Measurements from ENCODE around the gene LINGO3.

LINGO3 gene

DNA sequence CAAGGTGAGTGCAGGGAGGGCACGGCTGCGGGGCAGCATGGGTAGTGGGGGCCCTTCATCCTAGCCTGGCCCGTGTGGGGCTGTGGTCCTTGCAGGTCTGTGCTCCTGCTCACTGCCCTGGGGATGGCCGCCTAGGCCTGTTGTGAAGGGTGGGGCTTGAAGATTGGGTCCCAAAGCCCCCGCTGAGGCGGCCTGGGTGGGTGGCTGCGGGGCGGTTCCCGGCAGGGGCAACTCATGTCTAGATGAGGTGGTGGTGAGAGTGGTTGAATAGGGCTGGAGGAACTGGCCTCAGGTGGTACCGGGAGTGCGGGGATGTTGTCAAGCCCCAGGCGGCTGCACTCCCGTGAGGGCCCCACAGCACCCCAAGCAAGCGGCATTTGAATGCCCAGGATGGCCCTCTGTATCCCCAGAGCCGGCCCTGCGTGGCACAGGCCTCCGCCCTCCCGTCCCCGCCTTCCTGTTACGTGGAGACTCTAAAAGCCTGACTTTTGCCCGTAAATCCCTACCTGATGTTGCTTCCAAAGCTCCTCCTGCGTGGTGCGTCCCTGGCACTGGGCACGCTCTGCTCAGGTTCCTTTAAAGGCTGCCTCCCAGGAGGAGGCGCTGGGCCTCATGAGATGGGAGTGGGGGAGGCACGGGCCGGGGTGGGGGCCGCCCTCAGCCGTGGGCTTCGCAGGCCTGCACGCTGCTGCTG lies 35.5 kb upstream of the LINGO3 start:
- Mint-ChIP-seq H3K27me3 (no peaks in the 10 kb centered on the region), H3K36me3 (no peaks in the 10 kb centered on the region), H3K4me3 (no peak overlapping the region), H3K27ac (no peak overlapping the region), H3K9me3 (ENCODE audit: low read depth) (no peaks in the 10 kb centered on the region), H3K4me1 (ENCODE audit: low read depth) (no peaks in the 10 kb centered on the region)

DNA sequence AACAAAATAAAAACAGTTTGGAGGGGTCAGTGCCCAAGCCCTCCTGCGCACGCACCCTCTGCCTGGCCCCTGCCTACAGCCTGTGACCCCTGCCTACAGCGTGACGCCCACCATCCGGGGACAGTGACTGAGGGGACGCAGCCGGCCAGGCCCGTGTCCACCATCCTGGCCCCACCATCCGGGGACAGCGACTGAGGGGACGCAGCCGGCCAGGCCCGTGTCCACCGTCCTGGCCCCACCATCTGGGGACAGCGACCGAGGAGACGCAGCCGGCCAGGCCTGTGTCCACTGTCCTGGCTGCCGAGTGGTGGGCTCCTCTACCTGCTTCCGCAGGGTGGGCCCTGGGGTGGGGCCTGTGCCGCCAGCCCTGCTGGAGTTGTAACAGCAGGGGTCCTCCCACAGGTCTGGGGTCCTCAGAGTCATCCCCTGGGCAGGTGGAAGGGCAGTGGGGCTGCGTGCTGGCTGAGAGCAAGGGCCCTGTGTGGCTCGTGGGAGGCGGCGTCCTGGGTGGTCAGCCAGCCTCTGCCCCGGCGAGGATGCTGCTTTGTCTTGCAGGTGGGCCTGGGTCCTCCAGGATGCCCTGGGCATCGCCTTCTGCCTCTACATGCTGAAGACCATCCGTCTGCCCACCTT lies 34.8 kb upstream of the LINGO3 start:
- H3K36me3 Mint-ChIP-seq, result no peaks in the 10 kb centered on the region
- H3K27ac Mint-ChIP-seq, result no peak overlapping the region
- H3K9me3 Mint-ChIP-seq (ENCODE audit: low read depth), result no peaks in the 10 kb centered on the region
- no peaks in the 10 kb centered on the region for H3K4me1 Mint-ChIP-seq (ENCODE audit: low read depth)
- H3K4me3 Mint-ChIP-seq, result no peak overlapping the region
- no peaks in the 10 kb centered on the region for H3K27me3 Mint-ChIP-seq

DNA sequence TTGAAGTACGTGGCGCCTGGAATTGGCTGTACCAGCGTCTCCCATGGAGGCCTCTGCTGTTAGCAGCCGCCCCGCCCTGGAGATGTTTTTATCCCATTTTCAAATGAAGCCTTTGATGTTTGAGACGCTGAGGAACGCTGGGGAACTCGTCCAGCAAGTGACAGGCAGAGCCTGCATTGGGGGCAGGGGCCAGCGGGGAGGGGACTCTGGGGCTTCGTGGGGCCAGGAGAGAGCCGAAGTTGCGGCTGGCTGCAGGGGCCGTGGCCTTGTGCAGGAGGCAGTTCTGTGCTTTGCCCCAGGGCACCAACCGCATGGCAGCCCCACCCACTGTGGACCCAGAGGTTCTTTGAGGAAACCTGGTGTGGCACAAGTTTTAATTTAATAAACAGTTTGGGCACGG lies 34.0 kb upstream of the LINGO3 start:
- no peaks in the 10 kb centered on the region for H3K9me3 Mint-ChIP-seq (ENCODE audit: low read depth)
- no peaks in the 10 kb centered on the region for H3K27me3 Mint-ChIP-seq
- H3K4me3 Mint-ChIP-seq, result no peak overlapping the region
- H3K27ac Mint-ChIP-seq, result no peak overlapping the region
- H3K4me1 Mint-ChIP-seq (ENCODE audit: low read depth), result peaks cover 2% of the 10 kb centered on the region
- no peaks in the 10 kb centered on the region for H3K36me3 Mint-ChIP-seq

DNA sequence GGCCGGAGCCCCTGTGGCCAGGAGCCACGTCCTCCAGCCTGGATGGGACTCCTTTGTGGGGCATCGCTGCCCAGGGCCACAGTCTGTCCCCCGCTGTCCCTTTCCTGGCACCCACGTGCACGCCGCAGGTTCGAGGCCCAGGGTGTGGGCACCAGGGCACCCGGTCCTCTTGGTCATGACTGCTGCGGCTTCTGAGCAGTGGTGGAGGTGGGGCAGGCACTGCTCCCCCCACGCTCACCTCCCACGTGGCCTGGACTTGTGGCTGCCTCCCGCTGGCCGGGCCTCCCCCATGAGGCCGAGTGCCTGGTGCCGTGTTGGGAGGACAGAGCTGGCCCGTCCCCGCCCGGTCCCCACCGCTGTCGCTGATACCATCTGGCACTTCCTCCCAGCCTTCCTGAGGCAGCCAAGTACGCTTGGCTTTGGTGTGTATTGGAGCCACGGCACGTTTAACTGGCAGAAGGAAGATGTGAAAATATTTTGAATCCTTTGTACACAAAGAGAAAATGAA lies 33.3 kb upstream of the LINGO3 start:
- Mint-ChIP-seq H3K9me3 (ENCODE audit: low read depth) (no peaks in the 10 kb centered on the region), H3K4me3 (no peak overlapping the region), H3K27ac (no peak overlapping the region), H3K36me3 (no peaks in the 10 kb centered on the region), H3K27me3 (no peaks in the 10 kb centered on the region), H3K4me1 (ENCODE audit: low read depth) (peaks cover 2% of the 10 kb centered on the region)

DNA sequence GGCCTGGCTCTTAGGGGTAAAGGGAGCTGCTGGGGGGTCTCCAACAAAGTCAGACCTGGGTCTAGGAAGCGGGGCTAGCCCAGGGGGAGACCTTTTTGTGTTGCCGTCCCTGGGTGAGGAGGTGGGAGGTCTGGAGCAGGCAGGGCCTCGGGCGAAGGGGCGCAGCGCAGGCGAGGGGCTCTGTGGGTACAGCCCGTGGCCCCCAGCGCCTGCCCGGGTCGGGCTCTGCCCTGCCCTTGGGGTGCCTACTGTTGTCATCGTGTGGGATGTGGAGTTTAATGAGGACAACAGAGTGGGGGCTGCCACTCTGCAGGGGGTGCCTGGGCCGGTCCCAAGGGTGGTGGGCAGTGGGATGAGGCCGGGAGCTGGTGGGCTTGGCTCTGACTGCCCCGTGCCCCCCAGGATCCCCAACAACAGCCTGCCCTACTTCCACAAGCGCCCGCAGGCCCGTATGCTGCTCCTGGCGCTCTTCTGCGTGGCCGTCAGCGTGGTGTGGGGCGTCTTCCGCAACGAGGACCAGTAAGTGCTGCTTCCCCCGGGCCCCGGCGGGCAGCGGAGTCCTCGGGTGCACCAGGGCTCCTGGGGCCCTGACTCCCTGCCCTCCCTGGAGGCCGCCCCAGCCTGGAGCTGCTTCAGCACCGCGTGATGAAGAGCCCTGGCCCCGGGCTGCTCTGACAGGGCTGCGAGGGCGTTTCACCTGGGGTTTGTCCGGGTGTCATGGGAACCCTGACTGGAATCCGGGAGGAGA lies 32.7 kb upstream of the LINGO3 start:
- peaks cover 9% of the 10 kb centered on the region for H3K4me1 Mint-ChIP-seq (ENCODE audit: low read depth)
- H3K4me3 Mint-ChIP-seq, result no peak overlapping the region
- H3K36me3 Mint-ChIP-seq, result peaks cover 2% of the 10 kb centered on the region
- H3K27ac Mint-ChIP-seq, result no peak overlapping the region
- H3K9me3 Mint-ChIP-seq (ENCODE audit: low read depth), result no peaks in the 10 kb centered on the region
- no peaks in the 10 kb centered on the region for H3K27me3 Mint-ChIP-seq

DNA sequence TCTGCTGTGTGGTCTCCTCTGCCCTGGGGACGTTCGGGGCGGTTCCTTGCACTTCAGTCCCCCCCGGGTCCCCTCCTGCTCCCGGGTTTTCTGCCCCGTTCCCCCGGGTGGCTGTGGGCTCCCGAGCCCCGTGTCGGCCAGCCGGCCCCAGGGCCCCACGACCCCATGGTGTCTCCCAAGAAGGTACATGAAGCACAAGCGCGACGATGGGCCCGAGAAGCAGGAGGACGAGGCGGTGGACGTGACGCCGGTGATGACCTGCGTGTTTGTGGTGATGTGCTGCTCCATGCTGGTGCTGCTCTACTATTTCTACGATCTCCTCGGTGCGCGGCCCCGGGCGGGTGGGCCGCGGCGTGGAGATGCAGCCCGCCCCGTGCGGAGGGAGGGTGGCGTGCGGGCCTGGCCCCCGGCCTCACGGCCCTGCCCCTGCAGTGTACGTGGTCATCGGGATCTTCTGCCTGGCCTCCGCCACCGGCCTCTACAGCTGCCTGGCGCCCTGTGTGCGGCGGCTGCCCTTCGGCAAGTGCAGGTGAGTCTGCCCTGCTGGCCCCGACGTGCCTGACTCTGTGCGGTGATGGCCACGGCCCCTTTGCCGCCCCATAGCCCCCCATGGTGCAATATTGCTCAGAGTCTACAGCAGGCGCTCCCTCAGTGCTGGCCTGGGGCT lies 31.8 kb upstream of the LINGO3 start:
- Mint-ChIP-seq H3K9me3 (ENCODE audit: low read depth) (no peaks in the 10 kb centered on the region), H3K4me1 (ENCODE audit: low read depth) (peaks cover 10% of the 10 kb centered on the region), H3K27ac (no peak overlapping the region), H3K4me3 (no peak overlapping the region), H3K36me3 (peaks cover 3% of the 10 kb centered on the region), H3K27me3 (no peaks in the 10 kb centered on the region)

DNA sequence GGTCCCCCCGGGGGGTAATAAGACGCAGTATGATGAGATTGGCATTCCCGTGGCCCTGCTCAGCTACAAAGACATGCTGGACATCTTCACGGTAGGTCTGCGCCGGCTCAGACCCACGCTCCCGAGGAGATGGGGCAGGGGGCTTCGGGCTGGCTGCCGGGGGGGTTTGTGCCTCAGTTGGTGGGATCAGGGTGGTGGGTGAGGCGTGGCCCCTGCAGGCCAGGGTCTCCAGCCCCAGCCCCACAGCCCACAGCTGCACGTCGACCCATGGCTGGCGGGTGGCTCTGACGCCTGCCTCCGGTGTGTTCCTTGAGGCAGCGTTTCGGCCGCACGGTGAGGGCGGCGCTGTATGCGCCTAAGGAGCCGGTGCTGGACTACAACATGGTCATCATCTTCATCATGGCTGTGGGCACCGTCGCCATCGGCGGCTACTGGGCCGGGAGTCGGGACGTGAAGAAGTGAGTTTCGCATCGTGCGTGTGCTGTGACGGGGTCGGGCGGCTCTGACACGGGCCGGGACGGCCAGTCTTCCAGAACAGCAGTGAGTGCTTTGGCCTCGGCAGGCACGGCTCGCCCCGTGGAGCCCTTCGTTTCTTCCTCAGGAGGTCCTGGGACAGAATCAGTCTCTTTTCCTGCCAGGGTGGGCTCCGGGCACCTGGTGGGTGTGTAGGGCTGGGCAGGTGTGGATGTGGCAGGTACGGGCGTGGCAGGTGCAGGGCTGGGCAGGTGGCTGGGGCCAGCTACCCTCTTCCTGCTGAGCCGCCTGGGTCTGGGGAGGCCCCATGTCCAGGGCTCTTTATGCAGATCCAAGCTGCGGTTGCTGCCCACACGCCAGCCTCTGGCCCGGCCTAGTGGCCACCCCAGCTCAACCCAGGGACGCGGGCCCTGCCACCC lies 31.0 kb upstream of the LINGO3 start:
- Mint-ChIP-seq H3K36me3 (peaks cover 3% of the 10 kb centered on the region), H3K9me3 (ENCODE audit: low read depth) (no peaks in the 10 kb centered on the region), H3K27ac (no peak overlapping the region), H3K27me3 (no peaks in the 10 kb centered on the region), H3K4me1 (ENCODE audit: low read depth) (peaks cover 10% of the 10 kb centered on the region), H3K4me3 (no peak overlapping the region)

DNA sequence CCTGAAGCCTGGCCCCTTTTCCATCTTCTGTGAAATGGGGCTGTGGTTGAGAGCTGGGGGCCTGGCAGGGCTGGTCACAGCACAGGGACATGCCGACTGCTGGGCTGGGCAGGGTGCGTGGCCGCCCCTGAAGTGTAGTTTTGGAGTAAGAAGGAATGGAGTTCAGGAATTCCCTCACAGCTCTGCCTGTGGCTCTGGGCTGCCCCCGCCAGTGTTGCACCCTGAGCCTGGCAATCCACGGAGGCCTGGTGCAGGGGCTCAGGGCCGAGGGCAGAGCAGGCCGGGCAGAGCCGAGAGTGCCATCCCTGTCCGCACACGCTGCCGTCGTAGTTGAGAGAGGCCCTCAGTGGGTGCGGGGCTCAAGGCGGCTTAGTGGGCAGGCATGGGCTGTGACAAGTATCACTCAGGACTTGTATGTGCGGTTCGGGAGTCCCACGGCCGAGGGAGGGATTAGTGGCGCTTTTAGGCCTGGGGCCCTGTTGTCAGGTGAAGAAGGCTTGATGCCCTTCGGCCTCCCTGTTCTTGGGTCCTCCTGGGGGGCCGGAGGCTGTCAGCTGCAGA lies 30.2 kb upstream of the LINGO3 start:
- Mint-ChIP-seq H3K9me3 (ENCODE audit: low read depth) (no peaks in the 10 kb centered on the region), H3K4me3 (no peak overlapping the region), H3K27ac (no peak overlapping the region), H3K36me3 (peaks cover 3% of the 10 kb centered on the region), H3K27me3 (no peaks in the 10 kb centered on the region), H3K4me1 (ENCODE audit: low read depth) (peaks cover 15% of the 10 kb centered on the region)

DNA sequence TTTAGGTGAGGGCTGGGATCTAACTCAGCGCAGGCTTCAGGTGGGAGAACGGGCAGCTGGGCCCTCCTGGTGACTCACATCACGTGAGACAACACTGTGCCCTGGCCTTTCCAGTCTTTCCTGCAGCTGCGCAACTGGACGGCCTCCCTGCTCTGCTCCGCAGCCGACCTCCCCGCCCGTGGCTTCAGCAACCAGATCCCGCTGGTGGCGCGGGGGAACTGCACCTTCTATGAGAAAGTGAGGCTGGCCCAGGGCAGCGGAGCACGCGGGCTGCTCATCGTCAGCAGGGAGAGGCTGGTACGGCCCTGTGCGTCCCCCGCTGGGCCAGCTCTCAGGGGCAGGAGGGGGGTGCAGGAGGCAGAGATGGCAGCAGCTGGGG lies 29.4 kb upstream of the LINGO3 start:
- no peaks in the 10 kb centered on the region for H3K27me3 Mint-ChIP-seq
- H3K27ac Mint-ChIP-seq, result no peak overlapping the region
- H3K4me1 Mint-ChIP-seq (ENCODE audit: low read depth), result peaks cover 19% of the 10 kb centered on the region
- peaks cover 3% of the 10 kb centered on the region for H3K36me3 Mint-ChIP-seq
- H3K9me3 Mint-ChIP-seq (ENCODE audit: low read depth), result no peaks in the 10 kb centered on the region
- no peak overlapping the region for H3K4me3 Mint-ChIP-seq

DNA sequence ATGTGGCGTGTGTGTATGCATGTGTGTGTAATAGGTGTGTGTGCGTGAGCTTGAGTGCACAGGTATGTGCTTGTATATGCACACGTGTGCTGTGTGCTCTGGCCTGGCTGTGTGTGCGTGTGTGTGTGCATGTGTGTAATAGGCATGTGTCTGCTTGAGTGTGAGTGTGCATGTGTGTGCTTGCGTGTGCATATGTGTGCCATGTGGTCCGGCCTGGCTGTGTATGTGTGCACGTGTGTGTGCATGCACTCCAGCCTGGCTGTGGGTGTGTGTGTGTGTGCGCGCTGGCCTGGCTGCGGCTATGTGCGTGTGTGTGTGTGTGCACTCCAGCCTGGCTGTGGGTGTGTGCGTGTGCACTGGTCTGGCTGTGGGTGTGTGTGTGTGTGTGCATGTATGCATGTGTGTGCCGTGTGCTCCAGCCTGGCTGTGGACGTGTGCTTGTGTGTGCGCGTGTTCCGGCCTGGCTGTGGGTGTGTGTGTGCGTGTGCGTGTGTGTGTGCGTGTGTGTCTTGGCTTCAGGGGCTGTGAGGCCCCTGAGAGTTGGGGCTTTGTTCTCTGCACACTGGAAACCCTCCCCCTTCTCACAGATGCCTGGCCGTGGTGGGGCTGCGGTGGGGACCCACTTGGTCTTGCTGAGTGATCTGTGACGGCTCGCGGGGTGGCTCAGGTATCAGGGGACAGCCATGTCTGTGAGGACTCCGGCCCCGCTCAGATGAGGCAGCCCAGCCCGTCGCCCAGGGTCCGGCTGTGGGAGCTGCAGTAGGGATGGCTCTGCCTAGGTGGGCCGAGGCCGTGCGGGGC lies 28.8 kb upstream of the LINGO3 start:
- Mint-ChIP-seq H3K36me3 (peaks cover 3% of the 10 kb centered on the region), H3K4me3 (no peak overlapping the region), H3K9me3 (ENCODE audit: low read depth) (no peaks in the 10 kb centered on the region), H3K27ac (no peak overlapping the region), H3K4me1 (ENCODE audit: low read depth) (peaks cover 23% of the 10 kb centered on the region), H3K27me3 (no peaks in the 10 kb centered on the region)

DNA sequence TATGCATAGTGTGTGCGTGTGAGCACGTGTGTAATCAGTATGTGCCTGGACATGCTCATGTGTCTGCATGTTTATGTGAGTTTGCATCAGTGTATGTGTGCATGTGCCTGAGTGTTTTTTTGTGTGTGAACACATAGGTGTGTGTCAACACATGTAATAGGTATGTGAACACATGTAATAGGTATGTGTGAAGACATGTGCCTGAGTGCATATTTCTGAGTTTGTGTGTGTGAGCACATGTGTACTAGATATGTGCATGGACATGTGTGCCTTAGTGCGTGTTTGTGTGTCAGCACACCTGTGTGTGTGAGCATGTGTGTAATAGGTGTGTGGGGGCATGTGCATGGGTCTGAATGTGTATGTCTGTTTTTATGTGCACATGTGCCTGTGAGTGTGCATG lies 27.9 kb upstream of the LINGO3 start:
- no peak overlapping the region for H3K4me3 Mint-ChIP-seq
- H3K9me3 Mint-ChIP-seq (ENCODE audit: low read depth), result no peaks in the 10 kb centered on the region
- peak overlapping the region; percentile 52 for H3K27ac Mint-ChIP-seq
- H3K27me3 Mint-ChIP-seq, result no peaks in the 10 kb centered on the region
- H3K4me1 Mint-ChIP-seq (ENCODE audit: low read depth), result peaks cover 32% of the 10 kb centered on the region
- peaks cover 3% of the 10 kb centered on the region for H3K36me3 Mint-ChIP-seq

DNA sequence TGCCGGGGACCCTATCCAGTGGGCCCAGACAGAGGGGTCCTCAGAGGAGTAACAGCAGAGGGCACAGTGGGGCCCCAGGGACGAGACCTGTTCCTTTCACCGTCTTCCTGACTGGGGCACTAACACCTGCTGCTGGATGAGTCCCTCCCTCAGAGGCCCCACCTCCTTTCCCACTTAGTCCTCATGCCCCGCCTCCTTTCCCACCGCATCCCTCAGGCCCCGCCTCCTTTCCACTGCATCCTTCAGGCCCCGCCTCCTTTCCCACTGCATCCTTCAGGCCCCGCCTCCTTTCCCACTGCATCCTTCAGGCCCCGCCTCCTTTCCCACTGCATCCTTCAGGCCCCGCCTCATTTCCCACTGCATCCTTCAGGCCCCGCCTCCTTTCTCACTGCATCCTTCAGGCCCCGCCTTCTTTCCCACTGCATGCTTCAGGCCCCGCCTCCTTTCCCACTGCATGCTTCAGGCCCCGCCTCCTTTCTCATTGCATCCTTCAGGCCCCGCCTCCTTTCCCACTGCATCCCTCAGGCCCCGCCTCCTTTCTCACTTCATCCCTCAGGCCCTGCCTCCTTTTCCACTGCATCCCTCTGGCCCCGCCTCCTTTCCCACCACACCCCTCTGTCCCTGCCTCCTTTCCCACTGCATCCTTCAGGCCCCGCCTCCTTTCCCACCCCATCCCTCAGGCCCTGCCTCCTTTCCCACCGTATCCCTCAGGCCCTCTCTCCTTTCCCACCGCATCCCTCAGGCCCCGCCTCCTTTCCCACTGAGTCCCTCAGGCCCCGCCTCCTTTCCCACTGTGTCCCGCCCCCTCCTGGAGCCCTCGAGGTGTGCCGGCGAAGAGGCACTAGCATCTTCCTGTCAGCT lies 27.3 kb upstream of the LINGO3 start:
- peaks cover 38% of the 10 kb centered on the region for H3K4me1 Mint-ChIP-seq (ENCODE audit: low read depth)
- no peak overlapping the region for H3K4me3 Mint-ChIP-seq
- H3K27ac Mint-ChIP-seq, result peak overlapping the region; percentile 52
- H3K9me3 Mint-ChIP-seq (ENCODE audit: low read depth), result no peaks in the 10 kb centered on the region
- H3K36me3 Mint-ChIP-seq, result peaks cover 3% of the 10 kb centered on the region
- H3K27me3 Mint-ChIP-seq, result no peaks in the 10 kb centered on the region

DNA sequence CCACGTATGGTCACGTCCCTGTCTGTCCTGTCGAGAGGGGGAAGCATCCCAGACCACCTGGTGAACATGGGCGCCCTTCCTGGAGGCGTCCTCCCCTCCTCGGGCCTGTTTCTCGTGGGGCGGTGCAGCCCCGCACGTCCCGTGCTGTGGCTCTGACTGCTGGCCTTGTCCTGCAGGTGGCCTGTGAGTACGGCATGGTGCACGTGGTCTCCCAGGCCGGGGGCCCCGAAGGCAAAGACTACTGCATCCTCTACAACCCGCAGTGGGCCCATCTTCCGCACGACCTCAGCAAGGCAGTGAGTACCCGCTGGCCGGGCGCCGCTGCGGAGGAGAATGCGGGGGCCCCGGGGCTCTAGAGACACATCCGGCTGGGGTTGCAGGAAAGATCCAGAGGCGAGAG lies 26.5 kb upstream of the LINGO3 start:
- no peak overlapping the region for H3K27ac Mint-ChIP-seq
- no peaks in the 10 kb centered on the region for H3K9me3 Mint-ChIP-seq (ENCODE audit: low read depth)
- peaks cover 3% of the 10 kb centered on the region for H3K36me3 Mint-ChIP-seq
- peaks cover 45% of the 10 kb centered on the region for H3K4me1 Mint-ChIP-seq (ENCODE audit: low read depth)
- H3K27me3 Mint-ChIP-seq, result no peaks in the 10 kb centered on the region
- H3K4me3 Mint-ChIP-seq, result no peak overlapping the region
